ENCODE measurements around the gene C16orf46. TPM values are rescaled to one million over a fixed set of nuclear protein-coding genes. Genes with fewer than 3 reads are reported as not detected.

Gene C16orf46
- total RNA-seq, 1 experiment from 2014 or later: 2.0 TPM

DNA sequence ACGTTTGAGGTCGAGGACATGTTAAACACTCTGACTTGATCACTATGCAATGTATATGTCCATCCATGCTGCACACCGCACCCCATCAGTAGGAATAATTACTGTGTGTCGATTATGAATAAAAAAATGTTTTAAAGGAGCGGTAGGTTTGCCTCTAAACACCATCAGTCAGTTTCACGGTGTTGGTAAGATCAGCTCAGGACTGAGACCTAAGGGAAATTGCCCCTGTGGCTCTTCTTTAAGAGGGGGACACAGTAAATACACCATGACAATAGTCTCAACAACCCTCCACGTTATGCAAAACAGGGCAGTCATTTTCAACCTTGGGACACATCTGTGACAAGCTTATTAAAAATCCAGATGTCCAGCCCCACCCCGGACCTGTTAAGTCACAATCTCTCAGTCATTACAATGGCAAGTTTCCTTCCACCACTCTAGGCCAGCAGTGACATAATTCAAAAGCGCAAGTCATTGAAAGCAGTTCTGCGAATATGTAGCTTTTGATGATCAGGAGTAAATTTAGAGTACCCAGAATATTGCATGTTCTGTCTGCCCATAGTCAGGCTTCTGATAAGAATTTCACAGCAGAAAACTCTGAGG is 40.2 kb downstream of the C16orf46 start:
- Mint-ChIP-seq H3K9me3 (peaks cover 8 to 10% of the 10 kb centered on the region in 2 experiments), H3K36me3 (ENCODE audit: insufficient read depth in 1 of 3, low read depth in 3 of 3) (peaks cover 22 to 50% (median 47%) of the 10 kb centered on the region in 3 experiments), H3K27ac (peak overlapping the region in 1 of 3 experiments; percentile 81; a peak in 1 of 7 replicates), H3K4me3 (peak overlapping the region; percentile 82 to 88), H3K27me3 (ENCODE audit: low read depth) (no peaks in the 10 kb centered on the region), H3K4me1 (peaks cover 21 to 22% of the 10 kb centered on the region in 2 experiments)
- Histone ChIP-seq H3K79me2 (ENCODE audit: insufficient read depth, low read length) (peaks cover 8% of the 10 kb centered on the region; the same call in 1 of the 2 replicates), H3K56ac (ENCODE audit: insufficient read length, low read depth, low read length) (no peak overlapping the region), H4K91ac (ENCODE audit: insufficient read length, low read depth, low read length) (no peak overlapping the region), H3K9ac (ENCODE audit: extremely low read depth, insufficient read length, low read length) (peak overlapping the region; percentile 80), H2BK120ac (ENCODE audit: low read depth, low read length, poor library complexity, severe bottlenecking) (no peak overlapping the region), H4K5ac (ENCODE audit: insufficient read length, low read depth, low read length) (no peak overlapping the region), H4K8ac (replicated peaks; ENCODE audit: insufficient read length, low read depth, low read length) (no peak overlapping the region), H3K27me3 (ENCODE audit: insufficient read depth, low read length) (no peaks in the 10 kb centered on the region), H3K18ac (ENCODE audit: insufficient read length, low read depth, low read length) (no peak overlapping the region), H3K9me3 (ENCODE audit: control insufficient read depth, low read depth, low read length) (no peaks in the 10 kb centered on the region), H3T11ph (ENCODE audit: low read length) (no peak overlapping the region), H3K79me1 (ENCODE audit: insufficient read depth, low read depth, low read length, poor library complexity, severe bottlenecking) (peaks cover 3% of the 10 kb centered on the region), H3K4me2 (ENCODE audit: insufficient read depth, insufficient read length, low read length) (peak overlapping the region; percentile 96), H2AFZ (ENCODE audit: low read length) (no peak overlapping the region), H3K4ac (ENCODE audit: low read depth, low read length) (no peak overlapping the region), H2BK12ac (ENCODE audit: insufficient read length, low read depth, low read length) (no peak overlapping the region), H3K23me2 (ENCODE audit: insufficient read length, low read depth, low read length, poor library complexity, severe bottlenecking) (peaks cover 7% of the 10 kb centered on the region), H2AK5ac (ENCODE audit: insufficient read length, low read length) (no peak overlapping the region), H3K27ac (ENCODE audit: insufficient read length, low read depth, low read length) (no peak overlapping the region), H4K20me1 (ENCODE audit: control insufficient read depth, insufficient read depth, insufficient read length) (no peaks in the 10 kb centered on the region), H2BK5ac (ENCODE audit: insufficient read length, low read length) (no peak overlapping the region), H2BK15ac (ENCODE audit: low read depth, low read length) (no peak overlapping the region), H3K4me1 (ENCODE audit: insufficient read depth, low read length) (0 out of 2 replicates have a peak, but pooled peaks cover 5% of the 10 kb centered on the region), H3K14ac (ENCODE audit: insufficient read depth, low read length) (no peak overlapping the region), H2BK20ac (ENCODE audit: low read depth, low read length, poor library complexity, severe bottlenecking) (no peak overlapping the region), H3K23ac (ENCODE audit: insufficient read length, low read depth, low read length) (no peak overlapping the region)
- WGBS (ENCODE audit: extremely low coverage, insufficient read length, low lambda C conversion rate): no CpG with 5 or more reads among the region's 10 CpGs
- no peak for DNase-seq
- no peak for TF ChIP-seq CTCF (conservative IDR thresholded peaks at IDR 0.05)
